ENCODE data around the gene MRPL22. TPM values are rescaled to one million over a fixed set of nuclear protein-coding genes. Genes with fewer than 3 reads are reported as not detected.

The MRPL22 gene
- total RNA-seq, 2 experiments from 2014 or later = 83.1 to 87.5 TPM

Other genes with a start within 250 kb of the MRPL22 start
- 100 to 1,000 TPM; 341 to 343 TPM for gene LARP1, start 185.7 kb upstream of the MRPL22 start, total RNA-seq
- gene FAXDC2, start 90.5 kb upstream of the MRPL22 start, total RNA-seq = not detected
- gene CNOT8, start 82.4 kb upstream of the MRPL22 start, total RNA-seq = 10 to 100 TPM; 49.0 to 50.0 TPM
- gene GEMIN5, start 2.9 kb upstream of the MRPL22 start, total RNA-seq = 10 to 100 TPM; 46.0 to 48.8 TPM
- gene KIF4B, start 72.7 kb downstream of the MRPL22 start, total RNA-seq = under 1 TPM in 1 of 2 experiments, not detected in 1; 0.04 TPM